GM12864 (cell line): ENCODE measurements around the gene AMDHD1.
A peak's percentile ranks its signal among the peaks of the same experiment; 100 is the strongest.

ENCODE experiments used
- DNase-seq: peaks from one replicate; pipeline ENCODE4 v3.0.0-alpha.2; 2011; ENCODE audit warnings: low read depth
- H3K4me3 ChIP-seq: 2 replicates; pipeline ENCODE4 v1.5.1; 2011; ENCODE audit warnings: mild to moderate bottlenecking, low read depth, low read length, control low read depth
- TF ChIP-seq, protein P1 (sequence below): IDR thresholded peaks from 2 replicates; pipeline ENCODE4 v1.5.1; 2011; ENCODE audit warnings: low read depth, mild to moderate bottlenecking, moderate library complexity, low read length, control low read depth, inconsistent platforms; ENCODE audit errors: missing control alignments

AMDHD1 gene

DNA sequence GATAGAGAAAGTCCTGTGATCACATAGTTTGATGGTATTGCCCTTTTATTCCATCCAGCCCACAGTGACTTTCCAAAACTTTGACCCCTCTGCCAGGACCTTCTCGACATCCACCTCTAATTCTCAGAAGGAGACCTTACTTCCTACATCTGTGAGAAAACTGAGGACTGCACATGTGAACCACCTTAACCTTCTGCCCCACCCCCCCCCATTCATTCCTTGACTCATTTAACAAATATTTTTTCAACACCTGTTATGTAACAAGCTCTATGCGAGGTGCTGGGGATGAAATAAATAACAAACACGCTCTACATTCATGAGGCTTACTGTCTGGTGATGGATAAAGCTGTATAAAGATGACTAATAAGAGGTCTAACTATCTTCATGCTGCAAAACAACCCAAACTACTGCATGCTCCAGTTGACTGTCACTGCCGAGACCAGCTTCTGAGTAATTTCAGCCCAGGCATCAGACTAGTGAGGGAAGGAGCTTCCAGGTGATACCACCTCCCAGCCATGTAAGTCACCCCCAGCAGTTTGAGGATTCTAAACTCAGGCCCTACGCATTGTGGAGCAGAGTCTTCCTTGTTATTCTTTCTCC lies 54.9 kb downstream of the AMDHD1 start:
- TF ChIP-seq, protein P1, sequence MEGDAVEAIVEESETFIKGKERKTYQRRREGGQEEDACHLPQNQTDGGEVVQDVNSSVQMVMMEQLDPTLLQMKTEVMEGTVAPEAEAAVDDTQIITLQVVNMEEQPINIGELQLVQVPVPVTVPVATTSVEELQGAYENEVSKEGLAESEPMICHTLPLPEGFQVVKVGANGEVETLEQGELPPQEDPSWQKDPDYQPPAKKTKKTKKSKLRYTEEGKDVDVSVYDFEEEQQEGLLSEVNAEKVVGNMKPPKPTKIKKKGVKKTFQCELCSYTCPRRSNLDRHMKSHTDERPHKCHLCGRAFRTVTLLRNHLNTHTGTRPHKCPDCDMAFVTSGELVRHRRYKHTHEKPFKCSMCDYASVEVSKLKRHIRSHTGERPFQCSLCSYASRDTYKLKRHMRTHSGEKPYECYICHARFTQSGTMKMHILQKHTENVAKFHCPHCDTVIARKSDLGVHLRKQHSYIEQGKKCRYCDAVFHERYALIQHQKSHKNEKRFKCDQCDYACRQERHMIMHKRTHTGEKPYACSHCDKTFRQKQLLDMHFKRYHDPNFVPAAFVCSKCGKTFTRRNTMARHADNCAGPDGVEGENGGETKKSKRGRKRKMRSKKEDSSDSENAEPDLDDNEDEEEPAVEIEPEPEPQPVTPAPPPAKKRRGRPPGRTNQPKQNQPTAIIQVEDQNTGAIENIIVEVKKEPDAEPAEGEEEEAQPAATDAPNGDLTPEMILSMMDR = no peak
- H3K4me3 ChIP-seq = no peak overlapping the region
- DNase-seq = no peak

DNA sequence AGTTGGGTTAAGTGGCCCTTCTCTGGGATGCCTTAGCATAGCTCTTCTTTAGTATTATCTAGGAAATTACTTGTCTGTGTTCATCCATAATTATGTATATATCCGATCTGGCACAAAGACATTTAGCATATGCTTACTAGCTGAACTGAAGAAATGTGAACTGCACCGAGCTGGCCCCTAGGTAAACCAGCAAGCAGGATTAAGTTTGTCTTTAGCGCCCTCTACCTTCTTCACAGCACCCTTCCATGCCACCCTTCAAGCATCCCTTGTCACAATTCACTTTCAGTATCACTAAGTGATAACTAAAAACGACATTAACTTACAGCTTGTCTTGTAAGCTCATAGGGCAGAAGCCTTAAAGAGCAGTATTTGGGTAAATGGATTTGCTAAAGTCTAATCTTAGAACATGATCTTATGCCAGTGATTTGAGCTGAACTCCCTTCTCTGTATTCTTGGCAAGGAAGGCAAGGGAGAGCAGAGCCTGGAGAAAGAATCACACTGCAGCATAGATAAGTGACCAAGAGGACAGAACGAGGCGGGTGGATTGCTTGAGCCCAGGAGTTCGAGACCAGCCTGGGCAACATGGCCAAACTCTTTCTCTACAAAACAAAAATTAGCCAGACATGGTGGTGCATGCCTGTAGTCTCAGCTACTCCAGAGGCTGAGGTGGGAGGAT lies 55.6 kb downstream of the AMDHD1 start:
- peak; percentile 50 for DNase-seq
- TF ChIP-seq, protein P1 = peak; percentile 64
- H3K4me3 ChIP-seq = no peak overlapping the region

DNA sequence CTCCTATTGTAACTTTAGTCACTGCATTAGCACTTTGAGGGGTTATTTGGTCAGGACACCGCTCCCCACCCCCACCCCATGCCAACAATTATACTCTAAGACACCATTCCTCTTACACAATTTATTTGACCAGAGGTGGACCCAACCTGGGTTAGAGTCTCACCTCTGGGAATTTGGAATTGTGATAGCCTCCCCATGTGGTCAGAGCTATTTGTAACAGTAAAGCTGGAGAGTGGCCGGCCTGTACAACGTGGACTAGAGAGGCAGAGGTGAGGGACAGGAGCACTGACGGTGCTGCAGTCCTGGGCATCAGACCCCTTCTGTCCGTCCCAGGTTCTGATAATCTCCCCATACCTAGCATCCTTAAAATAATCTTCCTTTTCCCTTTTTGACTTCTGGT lies 56.4 kb downstream of the AMDHD1 start:
- TF ChIP-seq, protein P1 = no peak
- H3K4me3 ChIP-seq = no peak overlapping the region
- DNase-seq = no peak

DNA sequence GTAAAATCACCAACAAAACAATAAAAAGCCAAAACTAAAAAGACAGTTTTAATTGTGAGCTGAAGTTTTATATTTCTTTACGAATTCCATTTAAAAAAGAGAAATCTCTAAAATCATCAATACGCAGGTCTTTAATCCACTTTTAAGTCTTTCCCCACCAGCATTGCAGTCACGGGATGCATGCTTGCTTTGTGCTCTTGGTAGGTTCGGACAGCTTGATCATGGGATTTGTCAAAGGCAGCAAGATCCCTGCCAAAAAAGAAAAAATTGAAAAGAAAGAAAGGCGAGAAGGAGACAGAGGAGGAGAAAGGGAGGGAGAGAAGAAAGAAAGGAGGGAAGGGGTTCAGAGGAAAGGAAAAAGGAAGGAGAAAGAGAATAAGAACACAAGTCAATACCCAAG lies 57.7 kb downstream of the AMDHD1 start:
- no peak for DNase-seq
- no peak overlapping the region for H3K4me3 ChIP-seq
- TF ChIP-seq, protein P1 = no peak

DNA sequence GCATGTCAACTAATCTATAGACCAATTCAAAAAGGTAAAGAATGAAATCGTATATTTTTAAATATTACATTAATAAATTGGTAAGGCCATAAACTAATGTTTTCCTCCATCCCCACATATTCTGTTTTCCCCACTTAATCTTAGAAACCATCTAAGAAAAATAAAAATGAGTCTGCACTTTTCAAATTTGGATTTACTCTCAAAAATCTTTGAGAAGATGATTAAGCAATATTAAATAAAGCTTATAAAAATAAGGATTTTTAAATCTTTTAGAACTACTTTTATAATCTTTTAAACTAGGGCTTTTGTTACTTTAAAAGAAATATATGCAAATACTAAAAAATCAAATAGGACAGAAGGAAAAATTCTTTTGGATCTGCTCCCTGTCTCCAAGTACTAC lies 63.6 kb downstream of the AMDHD1 start:
- TF ChIP-seq, protein P1 = no peak
- DNase-seq = no peak
- no peak overlapping the region for H3K4me3 ChIP-seq

DNA sequence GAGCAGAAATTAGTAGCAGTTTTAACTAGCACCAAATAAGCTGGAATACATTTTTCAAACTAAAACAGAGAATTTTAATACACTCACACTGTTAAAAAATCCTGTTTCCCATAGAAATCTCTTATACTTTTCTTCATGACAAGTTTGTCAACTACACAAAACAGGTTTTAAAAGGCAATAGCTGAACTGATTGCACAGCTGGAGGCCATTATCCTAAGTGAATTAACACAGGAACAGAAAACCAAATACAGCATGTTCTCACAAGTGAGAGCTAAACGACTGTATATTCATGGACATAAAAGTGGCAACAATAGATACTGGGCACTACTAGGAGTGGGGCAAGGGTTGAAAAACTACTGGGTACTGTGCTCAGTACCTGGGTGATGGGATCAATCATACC lies 64.6 kb downstream of the AMDHD1 start:
- TF ChIP-seq, protein P1 = no peak
- H3K4me3 ChIP-seq = no peak overlapping the region
- no peak for DNase-seq
